GM12878 (cell line): ENCODE results near the gene KDM6A. TPM values are rescaled to one million over a fixed set of nuclear protein-coding genes. Genes with fewer than 3 reads are reported as not detected.

Experiments
- ATAC-seq: fragments of 200-7000 bp; cut with Tn5 transposase; 3 replicates; pipeline ENCODE4 v1.9.1; 2020; ENCODE audit warnings: mild to moderate bottlenecking, moderate library complexity
- BruUV-seq: library from RNA; stranded (reverse); fragments of 400-500 nt; replicated peaks from 2 replicates; lab custom pipeline; 2021; lab: Mats Ljungman, UMichigan
- CTCF ChIA-PET: fragments of 300-600 bp; sonication (Branson Sonifier 250); formaldehyde crosslinking; extraction: SDS; loops from one replicate; lab custom pipeline; 2021; ENCODE audit warnings: inconsistent platforms; lab: Yijun Ruan, JAX
- POLR2A ChIA-PET: fragments of 350-600 bp; formaldehyde crosslinking; extraction: SDS; loops from one replicate; lab custom pipeline; 2021; ENCODE audit warnings: inconsistent platforms; lab: Charles Lee
- RAD21 ChIA-PET: fragments of 300-600 bp; sonication (Branson Sonifier 250); formaldehyde crosslinking; loops from one replicate; lab custom pipeline; 2023; ENCODE audit warnings: antibody characterized with exemption; ENCODE audit not compliant: unreplicated experiment; lab: Charles Lee
- SMC1A ChIA-PET: fragments of 300-600 bp; sonication (Branson Sonifier 250); formaldehyde crosslinking; loops from one replicate; lab custom pipeline; 2023; ENCODE audit not compliant: unreplicated experiment, uncharacterized antibody; lab: Charles Lee
- DNase-seq: peaks from one replicate; pipeline ENCODE4 v3.0.0-alpha.2; 2011; ENCODE audit warnings: low read depth, low spot score
- FAIRE-seq: peaks from 3 replicates; lab custom pipeline; 2011; peaks lifted over from hg19 to GRCh38; lab: Jason Lieb, UNC
- H2AFZ ChIP-seq: 2 replicates; pipeline ENCODE4 v1.6.0; 2011; ENCODE audit warnings: low read depth, low read length, control low read depth; ENCODE audit not compliant: control insufficient read depth
- H3K27ac ChIP-seq: 2 replicates; pipeline ENCODE4 v1.5.1; 2011; ENCODE audit warnings: control low read depth; ENCODE audit not compliant: control insufficient read depth, insufficient read depth
- H3K27me3 ChIP-seq, 2 experiments: replicated peaks in 1 of 2; 2 replicates each; pipeline versions ENCODE4 v1.6.0 to v1.6.1; 2011; ENCODE audit warnings: low read length in 1 of 2; ENCODE audit not compliant: control insufficient read depth in 2 of 2, insufficient read depth in 2 of 2
- H3K36me3 ChIP-seq, 2 experiments: 2 replicates each; pipeline ENCODE4 v1.5.1; 2011; ENCODE audit warnings: low read length in 1 of 2; ENCODE audit not compliant: control insufficient read depth in 2 of 2, insufficient read depth in 2 of 2
- H3K4me1 ChIP-seq: 2 replicates; pipeline ENCODE4 v1.6.1; 2011; ENCODE audit warnings: mild to moderate bottlenecking, low read length, moderate library complexity, mixed read lengths; ENCODE audit not compliant: control insufficient read depth, insufficient read depth
- H3K4me2 ChIP-seq: 2 replicates; pipeline ENCODE4 v1.6.0; 2011; ENCODE audit warnings: control low read depth; ENCODE audit not compliant: control insufficient read depth, insufficient read depth
- H3K4me3 ChIP-seq: fragments of 200-600 bp; sonication (generic); 2 replicates; pipeline ENCODE4 v1.5.1; 2016
- H3K79me2 ChIP-seq: 2 replicates; pipeline ENCODE4 v1.6.0; 2011; ENCODE audit warnings: low read length; ENCODE audit not compliant: control insufficient read depth, insufficient read depth
- H3K9ac ChIP-seq: 2 replicates; pipeline ENCODE4 v1.8.0; 2011; ENCODE audit warnings: low read length, control low read depth, mixed read lengths; ENCODE audit not compliant: control insufficient read depth, insufficient read depth
- H3K9me3 ChIP-seq: replicated peaks from 3 replicates; pipeline ENCODE4 v1.5.1; 2011; ENCODE audit warnings: mild to moderate bottlenecking, low read length; ENCODE audit not compliant: control insufficient read depth, insufficient read depth
- H4K20me1 ChIP-seq: 2 replicates; pipeline ENCODE4 v1.6.0; 2011; ENCODE audit not compliant: control insufficient read depth, insufficient read depth
- BCLAF1 ChIP-seq: fragments of 450-650 bp; IDR thresholded peaks from 2 replicates; pipeline ENCODE4 v1.6.1; 2017; ENCODE audit warnings: antibody characterized with exemption, mild to moderate bottlenecking, moderate library complexity
- BMI1 ChIP-seq: fragments of 450-650 bp; IDR thresholded peaks from 2 replicates; pipeline ENCODE4 v1.6.1; 2016; ENCODE audit warnings: mild to moderate bottlenecking, moderate library complexity, borderline replicate concordance
- CHD4 ChIP-seq: fragments of 200-600 bp; sonication (generic); IDR thresholded peaks from 2 replicates; pipeline ENCODE4 v1.6.1; 2016; ENCODE audit warnings: mild to moderate bottlenecking
- EGR1 ChIP-seq, 2 experiments: IDR thresholded peaks; 1 replicate in 1 of 2; 2 replicates in 1 of 2; pipeline ENCODE4 v1.6.1; 2011 to 2012; ENCODE audit warnings: low read depth in 2 of 2, low read length in 2 of 2, borderline replicate concordance in 1 of 2, mild to moderate bottlenecking in 1 of 2, moderate library complexity in 1 of 2
- ETV6 ChIP-seq, 2 experiments: fragments of 450-650 bp in 1 of 2; IDR thresholded peaks in 1 of 2; conservative IDR thresholded peaks in 1 of 2; 2 replicates each; pipeline ENCODE4 v1.6.1; 2014; ENCODE audit warnings: antibody characterized with exemption in 1 of 2, borderline replicate concordance in 1 of 2, low read depth in 1 of 2, mild to moderate bottlenecking in 1 of 2, moderate library complexity in 1 of 2
- HSF1 ChIP-seq: fragments of 150-350 bp; IDR thresholded peaks from 2 replicates; pipeline ENCODE4 v1.6.1; 2014; ENCODE audit warnings: mild to moderate bottlenecking, low read depth, low read length
- LARP7 ChIP-seq: fragments of 450-650 bp; IDR thresholded peaks from 2 replicates; pipeline ENCODE4 v1.6.1; 2017; ENCODE audit warnings: mild to moderate bottlenecking
- NR2F1 ChIP-seq: fragments of 450-650 bp; conservative IDR thresholded peaks from 2 replicates; pipeline ENCODE4 v1.6.1; 2017; ENCODE audit warnings: mild to moderate bottlenecking
- PAX8 ChIP-seq: fragments of 450-650 bp; IDR thresholded peaks from 2 replicates; pipeline ENCODE4 v1.6.1; 2017; ENCODE audit warnings: mild to moderate bottlenecking, moderate library complexity
- SP1 ChIP-seq: IDR thresholded peaks from one replicate; pipeline ENCODE4 v1.6.1; 2011; ENCODE audit warnings: low read depth, low read length
- SREBF1 ChIP-seq: IDR thresholded peaks from 2 replicates; pipeline ENCODE4 v1.6.1; 2012; ENCODE audit warnings: mild to moderate bottlenecking, low read length
- ZNF384 ChIP-seq: IDR thresholded peaks from 2 replicates; pipeline ENCODE4 v1.6.1; 2012; ENCODE audit warnings: low read depth, mild to moderate bottlenecking, low read length, improper control_type of control experiment, borderline replicate concordance
- WGBS: methylation state at CpG from one replicate; pipeline ENCODE4 v1.1.6; 2016; ENCODE audit warnings: low lambda C conversion rate; ENCODE audit not compliant: insufficient replicate concordance, insufficient coverage; ENCODE audit errors: missing lambda C conversion rate; 5-methylcytosine and 5-hydroxymethylcytosine counted together
- in situ Hi-C: fragments of 300-500 bp; cut with MboI; formaldehyde crosslinking; loops from 9 replicates; pipeline ENCODE4 v1.14.3; 2018; ENCODE audit warnings: mixed read lengths
- intact Hi-C: fragments of 100-400 bp; cut with micrococcal nuclease; formaldehyde crosslinking; loops from one replicate; pipeline ENCODE4 v1.14.2; 2022; ENCODE audit not compliant: unreplicated experiment
- polyA plus RNA-seq, 11 experiments: library from polyadenylated mRNA; depleted of rRNA in 4 of 11; unstranded in 6 of 11; stranded (reverse) in 5 of 11; fragments of >200 nt; fragmentation: Nextera tagmentation in 4 of 11; fragmentation: Illumina TruSeq in 1 of 11; extraction: Ambion mirVana in 4 of 11; extraction: Trizol in 1 of 11; gene quantifications; 1 replicate in 1 of 11; 2 replicates in 10 of 11; pipeline versions ENCODE4 v1.2.1 to v1.2.3, GENCODE V29; 2011 to 2016; ENCODE audit warnings: inconsistent platforms in 2 of 11, missing spikeins in 2 of 11, low read depth in 1 of 11
- total RNA-seq, 4 experiments: library from RNA; depleted of rRNA in 3 of 4; stranded (reverse); fragments of >200 nt in 3 of 4; fragmentation: Illumina TruSeq in 1 of 4; extraction: Trizol in 1 of 4; gene quantifications; 2 replicates each; pipeline versions ENCODE4 v1.2.1 to v1.2.3, GENCODE V29; 2013 to 2021
- TF ChIP-seq, protein P1 (sequence below): fragments of 450-650 bp; IDR thresholded peaks from 2 replicates; pipeline ENCODE4 v1.6.1; 2018; ENCODE audit warnings: borderline replicate concordance, mild to moderate bottlenecking; ENCODE audit not compliant: partially characterized antibody
- TF ChIP-seq, protein P2 (sequence below): IDR thresholded peaks from 2 replicates; pipeline ENCODE4 v1.6.1; 2012; ENCODE audit warnings: low read depth, low read length, improper control_type of control experiment

Gene KDM6A
- total and polyA plus RNA-seq, 10 of the 15 experiments (the other 5 are each of a cell fraction or from before 2014, with no cell fraction given) = 7.9 to 29.0 (median 20.4) TPM

- TF ChIP-seq BMI1 = no peak
- TF ChIP-seq LARP7 = no peak
- no peak for TF ChIP-seq ETV6 (conservative IDR thresholded peaks at IDR 0.05 in 1 of 2, IDR thresholded peaks at IDR 0.05 in 1 of 2; ENCODE audit: borderline replicate concordance in 1 of 2, low read depth in 1 of 2)
Measured at GRCh38 chrX:44954562-44954961, 81.6 kb downstream of the KDM6A start (continued).

GRCh38 chrX:44957848-44958247 lies 84.9 kb downstream of the KDM6A start:
- Histone ChIP-seq H3K27ac (no peak overlapping the region), H3K4me1 (no peaks in the 10 kb centered on the region), H3K9ac (no peak overlapping the region), H2AFZ (no peak overlapping the region), H3K9me3 (0 out of 3 replicates have a peak, but pooled peaks cover 2% of the 10 kb centered on the region), H3K36me3 (no peaks in the 10 kb centered on the region), H3K4me2 (no peak overlapping the region), H3K27me3 (no peaks in the 10 kb centered on the region), H3K79me2 (peaks cover 59% of the 10 kb centered on the region), H3K4me3 (no peak overlapping the region), H4K20me1 (no peaks in the 10 kb centered on the region)
- DNase-seq (no peak), FAIRE-seq (no peak), ATAC-seq (no peak)
- intact Hi-C loops = no loop called here
- ChIA-PET RAD21 (no interaction called here), POLR2A (interaction anchor here (0.7 kb wide), 1 partner anchor 67 kb away, joined by 5 read pairs; no protein-coding TSS in a partner anchor), CTCF (interaction anchor here (1.5 kb wide), 1 partner anchor 9 kb away, joined by 4 read pairs; no protein-coding TSS in a partner anchor), SMC1A (no interaction called here)
- BruUV-seq = no TSS peak
- in situ Hi-C loops = no loop called here
- 75% methylated on average over 2 of the region's 2 CpGs for WGBS
- TF ChIP-seq CHD4 (no peak), ZNF384 (no peak), NR2F1 (no peak), PAX8 (no peak), BCLAF1 (no peak), EGR1 (IDR thresholded peaks at IDR 0.05; ENCODE audit: borderline replicate concordance in 1 of 2, low read depth in 2 of 2, low read length in 2 of 2) (no peak), ETV6 (conservative IDR thresholded peaks at IDR 0.05 in 1 of 2, IDR thresholded peaks at IDR 0.05 in 1 of 2; ENCODE audit: borderline replicate concordance in 1 of 2, low read depth in 1 of 2) (no peak), SP1 (no peak), SREBF1 (no peak), HSF1 (no peak)
- TF ChIP-seq, protein P1, sequence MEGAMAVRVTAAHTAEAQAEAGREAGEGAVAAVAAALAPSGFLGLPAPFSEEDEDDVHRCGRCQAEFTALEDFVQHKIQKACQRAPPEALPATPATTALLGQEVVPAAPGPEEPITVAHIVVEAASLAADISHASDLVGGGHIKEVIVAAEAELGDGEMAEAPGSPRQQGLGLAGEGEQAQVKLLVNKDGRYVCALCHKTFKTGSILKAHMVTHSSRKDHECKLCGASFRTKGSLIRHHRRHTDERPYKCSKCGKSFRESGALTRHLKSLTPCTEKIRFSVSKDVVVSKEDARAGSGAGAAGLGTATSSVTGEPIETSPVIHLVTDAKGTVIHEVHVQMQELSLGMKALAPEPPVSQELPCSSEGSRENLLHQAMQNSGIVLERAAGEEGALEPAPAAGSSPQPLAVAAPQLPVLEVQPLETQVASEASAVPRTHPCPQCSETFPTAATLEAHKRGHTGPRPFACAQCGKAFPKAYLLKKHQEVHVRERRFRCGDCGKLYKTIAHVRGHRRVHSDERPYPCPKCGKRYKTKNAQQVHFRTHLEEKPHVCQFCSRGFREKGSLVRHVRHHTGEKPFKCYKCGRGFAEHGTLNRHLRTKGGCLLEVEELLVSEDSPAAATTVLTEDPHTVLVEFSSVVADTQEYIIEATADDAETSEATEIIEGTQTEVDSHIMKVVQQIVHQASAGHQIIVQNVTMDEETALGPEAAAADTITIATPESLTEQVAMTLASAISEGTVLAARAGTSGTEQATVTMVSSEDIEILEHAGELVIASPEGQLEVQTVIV = no peak
- TF ChIP-seq, protein P2, sequence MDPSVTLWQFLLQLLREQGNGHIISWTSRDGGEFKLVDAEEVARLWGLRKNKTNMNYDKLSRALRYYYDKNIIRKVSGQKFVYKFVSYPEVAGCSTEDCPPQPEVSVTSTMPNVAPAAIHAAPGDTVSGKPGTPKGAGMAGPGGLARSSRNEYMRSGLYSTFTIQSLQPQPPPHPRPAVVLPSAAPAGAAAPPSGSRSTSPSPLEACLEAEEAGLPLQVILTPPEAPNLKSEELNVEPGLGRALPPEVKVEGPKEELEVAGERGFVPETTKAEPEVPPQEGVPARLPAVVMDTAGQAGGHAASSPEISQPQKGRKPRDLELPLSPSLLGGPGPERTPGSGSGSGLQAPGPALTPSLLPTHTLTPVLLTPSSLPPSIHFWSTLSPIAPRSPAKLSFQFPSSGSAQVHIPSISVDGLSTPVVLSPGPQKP = no peak
